CD4-positive, alpha-beta memory T cell (primary cell): Measurements from ENCODE around the gene EPHA2. TPM values are rescaled to one million over a fixed set of nuclear protein-coding genes. Genes with fewer than 3 reads are reported as not detected.

Experiments used
- CTCF ChIA-PET: fragments of 350-600 bp; sonication (Branson Sonifier 250); formaldehyde crosslinking; loops from one replicate; lab custom pipeline; 2021; ENCODE audit warnings: inconsistent platforms; ENCODE audit not compliant: partially characterized antibody; lab: Charles Lee
- POLR2A ChIA-PET: fragments of 350-600 bp; sonication (Branson Sonifier 250); formaldehyde crosslinking; loops from one replicate; lab custom pipeline; 2021; ENCODE audit not compliant: partially characterized antibody; lab: Charles Lee
- DNase-seq, 5 donors: peaks; one replicate each; pipeline versions ENCODE4 v3.0.0 to v3.0.0-alpha.2; 2020 to 2022; ENCODE audit warnings: mixed read lengths in 1 of 5
- H3K27ac ChIP-seq: one replicate; pipeline ENCODE4 v1.7.0; 2013; ENCODE audit warnings: low read depth, low read length
- H3K27me3 ChIP-seq: 2 replicates; pipeline ENCODE4 v1.7.0; 2013; ENCODE audit warnings: mild to moderate bottlenecking, low read length, moderate library complexity; ENCODE audit not compliant: insufficient read depth
- H3K36me3 ChIP-seq: 2 replicates; pipeline ENCODE4 v1.7.0; 2013; ENCODE audit warnings: mild to moderate bottlenecking, low read length, moderate library complexity; ENCODE audit not compliant: insufficient read depth
- H3K4me1 ChIP-seq: 2 replicates; pipeline ENCODE4 v1.7.0; 2013; ENCODE audit warnings: mild to moderate bottlenecking, low read length, moderate library complexity; ENCODE audit not compliant: insufficient read depth
- H3K4me3 ChIP-seq, 2 donors: one replicate each; pipeline ENCODE4 v1.7.0; 2013; ENCODE audit warnings: low read length in 2 of 2, mild to moderate bottlenecking in 1 of 2
- H3K9me3 ChIP-seq, 2 donors: one replicate each; pipeline ENCODE4 v1.7.0; 2013; ENCODE audit warnings: low read length in 2 of 2, control low read depth in 1 of 2; ENCODE audit not compliant: control insufficient read depth in 1 of 2
- H3K27ac Mint-ChIP-seq, 7 donors: one replicate each; pipeline ENCODE4 v1.8.0; 2020 to 2021; ENCODE audit warnings: mixed read lengths in 7 of 7, mild to moderate bottlenecking in 6 of 7, inconsistent platforms in 3 of 7, moderate library complexity in 3 of 7
- H3K27me3 Mint-ChIP-seq, 2 donors: one replicate each; pipeline ENCODE4 v1.8.0; 2020 to 2021; ENCODE audit warnings: mixed read lengths in 2 of 2
- H3K36me3 Mint-ChIP-seq, 2 donors: one replicate each; pipeline ENCODE4 v1.8.0; 2020 to 2021; ENCODE audit warnings: mixed read lengths in 2 of 2, inconsistent platforms in 1 of 2, mild to moderate bottlenecking in 1 of 2
- H3K4me1 Mint-ChIP-seq, 4 donors: one replicate each; pipeline ENCODE4 v1.8.0; 2020 to 2021; ENCODE audit warnings: mixed read lengths in 4 of 4, mild to moderate bottlenecking in 1 of 4
- H3K4me3 Mint-ChIP-seq, 8 donors: one replicate each; pipeline ENCODE4 v1.8.0; 2020 to 2021; ENCODE audit warnings: mixed read lengths in 8 of 8, mild to moderate bottlenecking in 7 of 8, moderate library complexity in 6 of 8, inconsistent platforms in 3 of 8
- H3K9me3 Mint-ChIP-seq, 8 donors: one replicate each; pipeline ENCODE4 v1.8.0; 2020 to 2021; ENCODE audit warnings: mixed read lengths in 8 of 8, mild to moderate bottlenecking in 5 of 8, inconsistent platforms in 3 of 8, moderate library complexity in 1 of 8
- intact Hi-C: fragments of 100-400 bp; cut with micrococcal nuclease; formaldehyde crosslinking; loops from one replicate; pipeline ENCODE4 v1.15.1; 2023
- polyA plus RNA-seq, 2 donors: library from polyadenylated mRNA; unstranded; fragments of 300-500 nt; fragmentation: Illumina TruSeq; gene quantifications; one replicate each; pipeline ENCODE4 v1.2.3, GENCODE V29; 2021
- total RNA-seq, 2 experiments: library from RNA; stranded (reverse); gene quantifications; one replicate each; pipeline ENCODE4 v1.2.3, GENCODE V29; 2021

EPHA2 gene
- total RNA-seq (not detected), polyA plus RNA-seq (not detected)

- intact Hi-C loops: loop anchor here (2.0 kb wide), 1 partner anchor 13 kb away; no protein-coding TSS in a partner anchor
Measured at GRCh38 chr1:16155537-16156410, at the start of gene EPHA2. Gene EPHA2 (minus strand): TSS chr1:16156069. CDS start chr1:16155932, 137 bp downstream.

GRCh38 chr1:16205334-16205671 lies 49.4 kb upstream of the EPHA2 start:
- POLR2A ChIA-PET: interaction anchor here (3.8 kb wide), 1 partner anchor 13 kb away, joined by 42 read pairs; no protein-coding TSS in a partner anchor
- no peak for DNase-seq
- H3K36me3 ChIP-seq: peaks cover 9% of the 10 kb centered on the region
- peaks cover 14 to 30% of the 10 kb centered on the region in 2 donors for H3K36me3 Mint-ChIP-seq
- no peaks in the 10 kb centered on the region for H3K27me3 Mint-ChIP-seq
- no peak overlapping the region for H3K4me3 ChIP-seq
- intact Hi-C loops: loop anchor here (1.0 to 5.0 kb wide), 3 partner anchors 39 to 358 kb away; partner anchors contain the start of genes FBXO42 and SPEN
- CTCF ChIA-PET: interaction anchor here (1.2 to 5.2 kb wide), 8 partner anchors 11 to 158 kb away, joined by 3 to 31 read pairs (median 6); no protein-coding TSS in a partner anchor
- no peak overlapping the region for H3K27ac ChIP-seq
- H3K9me3 Mint-ChIP-seq: peaks cover 0 to 2% (median 0%) of the 10 kb centered on the region in 8 donors
- peak overlapping the region in 2 of 8 donors; percentile 17 to 29 for H3K4me3 Mint-ChIP-seq
- H3K9me3 ChIP-seq: no peaks in the 10 kb centered on the region
- peaks cover 20% of the 10 kb centered on the region for H3K4me1 ChIP-seq
- H3K4me1 Mint-ChIP-seq: peaks cover 1 to 37% (median 16%) of the 10 kb centered on the region in 4 donors
- peak overlapping the region in 1 of 7 donors; percentile 65 for H3K27ac Mint-ChIP-seq
- H3K27me3 ChIP-seq: no peaks in the 10 kb centered on the region

More at GRCh38 chr1:16155537-16156410, at the start of gene EPHA2:
- peaks cover 70% of the 10 kb centered on the region for H3K4me1 ChIP-seq
- H3K36me3 ChIP-seq: no peaks in the 10 kb centered on the region
- H3K27me3 ChIP-seq: no peaks in the 10 kb centered on the region
- H3K27ac Mint-ChIP-seq: peak within 1 kb of the TSS; percentile 3 to 81 (median 56)
- DNase-seq: no peak
- H3K4me1 Mint-ChIP-seq: peaks cover 24 to 61% (median 41%) of the 10 kb centered on the region in 4 donors
- peaks cover 1 to 2% of the 10 kb centered on the region in 2 donors for H3K27me3 Mint-ChIP-seq
- no peaks in the 10 kb centered on the region for H3K36me3 Mint-ChIP-seq
- ChIA-PET POLR2A (interaction anchor here (1.0 to 1.7 kb wide), 3 partner anchors 9 to 62 kb away, joined by 3 to 4 read pairs (median 4); no protein-coding TSS in a partner anchor), CTCF (interaction anchor here (0.7 to 2.0 kb wide), 6 partner anchors 30 to 79 kb away, joined by 3 to 5 read pairs (median 4); no protein-coding TSS in a partner anchor)
- H3K4me3 Mint-ChIP-seq: peak within 1 kb of the TSS; percentile 75 to 83 (median 80)
- no peak within 1 kb of the TSS for H3K27ac ChIP-seq
- no peaks in the 10 kb centered on the region for H3K9me3 Mint-ChIP-seq
- no peaks in the 10 kb centered on the region for H3K9me3 ChIP-seq
- H3K4me3 ChIP-seq: peak within 1 kb of the TSS in 1 of 2 donors; percentile 49

- POLR2A ChIA-PET: interaction anchor here (3.8 kb wide), 1 partner anchor 13 kb away, joined by 42 read pairs; no protein-coding TSS in a partner anchor
- Histone ChIP-seq H3K36me3 (peaks cover 9% of the 10 kb centered on the region), H3K4me3 (no peak overlapping the region), H3K9me3 (no peaks in the 10 kb centered on the region), H3K27me3 (no peaks in the 10 kb centered on the region), H3K27ac (no peak overlapping the region), H3K4me1 (peaks cover 20% of the 10 kb centered on the region)
- CTCF ChIA-PET: interaction anchor here (1.2 to 5.2 kb wide), 8 partner anchors 12 to 158 kb away, joined by 3 to 31 read pairs (median 6); no protein-coding TSS in a partner anchor
- intact Hi-C loops: loop anchor here (1.0 to 5.0 kb wide), 3 partner anchors 40 to 357 kb away; partner anchors contain the start of genes FBXO42 and SPEN
- no peaks in the 10 kb centered on the region for H3K27me3 Mint-ChIP-seq
- H3K36me3 Mint-ChIP-seq: peaks cover 14 to 33% of the 10 kb centered on the region in 2 donors
- peak overlapping the region in 4 of 7 donors; percentile 24 to 70 (median 47) for H3K27ac Mint-ChIP-seq
- peaks cover 1 to 42% (median 16%) of the 10 kb centered on the region in 4 donors for H3K4me1 Mint-ChIP-seq
- H3K4me3 Mint-ChIP-seq: peak overlapping the region in 3 of 8 donors; percentile 13 to 74 (median 54)
- DNase-seq: peak in 1 of 5 donors; percentile 13
- peaks cover 0 to 2% (median 0%) of the 10 kb centered on the region in 8 donors for H3K9me3 Mint-ChIP-seq
Measured at GRCh38 chr1:16204634-16205333, 48.9 kb upstream of the EPHA2 start.

GRCh38 chr1:16204216-16204615 lies 48.3 kb upstream of the EPHA2 start:
- Mint-ChIP-seq H3K4me3 (peak overlapping the region in 1 of 8 donors; percentile 9), H3K4me1 (peaks cover 1 to 44% (median 15%) of the 10 kb centered on the region in 4 donors), H3K36me3 (peaks cover 14 to 34% of the 10 kb centered on the region in 2 donors), H3K27me3 (no peaks in the 10 kb centered on the region), H3K27ac (peak overlapping the region in 2 of 7 donors; percentile 52 to 65), H3K9me3 (peaks cover 0 to 2% (median 0%) of the 10 kb centered on the region in 8 donors)
- intact Hi-C loops: no loop called here
- Histone ChIP-seq H3K9me3 (no peaks in the 10 kb centered on the region), H3K27me3 (no peaks in the 10 kb centered on the region), H3K4me3 (no peak overlapping the region), H3K27ac (no peak overlapping the region), H3K4me1 (peaks cover 20% of the 10 kb centered on the region), H3K36me3 (peaks cover 9% of the 10 kb centered on the region)
- DNase-seq: no peak
- POLR2A ChIA-PET: no interaction called here
- CTCF ChIA-PET: interaction anchor here (1.2 to 5.2 kb wide), 10 partner anchors 9 to 159 kb away, joined by 3 to 31 read pairs (median 5); partner anchors contain the start of gene ARHGEF19

GRCh38 chr1:16203550-16203949 lies 47.7 kb upstream of the EPHA2 start:
- Histone ChIP-seq H3K4me3 (no peak overlapping the region), H3K36me3 (peaks cover 9% of the 10 kb centered on the region), H3K4me1 (peaks cover 20% of the 10 kb centered on the region), H3K27me3 (no peaks in the 10 kb centered on the region), H3K9me3 (no peaks in the 10 kb centered on the region), H3K27ac (no peak overlapping the region)
- CTCF ChIA-PET: interaction anchor here (1.3 to 5.2 kb wide), 6 partner anchors 9 to 160 kb away, joined by 3 to 31 read pairs (median 6); partner anchors contain the start of gene ARHGEF19
- Mint-ChIP-seq H3K9me3 (peaks cover 0 to 2% (median 0%) of the 10 kb centered on the region in 8 donors), H3K4me1 (peaks cover 3 to 44% (median 17%) of the 10 kb centered on the region in 4 donors), H3K27ac (peak overlapping the region in 4 of 7 donors; percentile 2 to 65 (median 10)), H3K27me3 (no peaks in the 10 kb centered on the region), H3K36me3 (peaks cover 14 to 37% of the 10 kb centered on the region in 2 donors), H3K4me3 (no peak overlapping the region)
- POLR2A ChIA-PET: no interaction called here
- intact Hi-C loops: no loop called here
- DNase-seq: no peak

GRCh38 chr1:16202281-16203210 lies 46.7 kb upstream of the EPHA2 start:
- Mint-ChIP-seq H3K4me3 (no peak overlapping the region), H3K36me3 (peaks cover 15 to 44% of the 10 kb centered on the region in 2 donors), H3K9me3 (peaks cover 0 to 2% (median 0%) of the 10 kb centered on the region in 8 donors), H3K27ac (peak overlapping the region in 4 of 7 donors; percentile 4 to 68 (median 36)), H3K4me1 (peaks cover 3 to 44% (median 17%) of the 10 kb centered on the region in 4 donors), H3K27me3 (no peaks in the 10 kb centered on the region)
- H3K27me3 ChIP-seq: no peaks in the 10 kb centered on the region
- no peak for DNase-seq
- H3K4me1 ChIP-seq: peaks cover 16% of the 10 kb centered on the region
- intact Hi-C loops: no loop called here
- H3K36me3 ChIP-seq: peaks cover 9% of the 10 kb centered on the region
- ChIA-PET CTCF (interaction anchor here (1.3 to 5.2 kb wide), 5 partner anchors 10 to 161 kb away, joined by 3 to 31 read pairs (median 7); partner anchors contain the start of gene ARHGEF19), POLR2A (no interaction called here)
- no peaks in the 10 kb centered on the region for H3K9me3 ChIP-seq
- H3K27ac ChIP-seq: no peak overlapping the region
- H3K4me3 ChIP-seq: no peak overlapping the region
